Ecto neural progenitor cell (in vitro differentiated cells): ENCODE data around the gene LSM12.
"Not testable (repeated sequence)": the region's sequence is repeated elsewhere in the genome, so short reads cannot be mapped to it uniquely, and the experiment has no call there.

ENCODE experiments used
- DNase-seq: peaks from one replicate; pipeline ENCODE4 v3.0.0-alpha.2; 2018; ENCODE audit warnings: low spot score

Gene LSM12

DNA sequence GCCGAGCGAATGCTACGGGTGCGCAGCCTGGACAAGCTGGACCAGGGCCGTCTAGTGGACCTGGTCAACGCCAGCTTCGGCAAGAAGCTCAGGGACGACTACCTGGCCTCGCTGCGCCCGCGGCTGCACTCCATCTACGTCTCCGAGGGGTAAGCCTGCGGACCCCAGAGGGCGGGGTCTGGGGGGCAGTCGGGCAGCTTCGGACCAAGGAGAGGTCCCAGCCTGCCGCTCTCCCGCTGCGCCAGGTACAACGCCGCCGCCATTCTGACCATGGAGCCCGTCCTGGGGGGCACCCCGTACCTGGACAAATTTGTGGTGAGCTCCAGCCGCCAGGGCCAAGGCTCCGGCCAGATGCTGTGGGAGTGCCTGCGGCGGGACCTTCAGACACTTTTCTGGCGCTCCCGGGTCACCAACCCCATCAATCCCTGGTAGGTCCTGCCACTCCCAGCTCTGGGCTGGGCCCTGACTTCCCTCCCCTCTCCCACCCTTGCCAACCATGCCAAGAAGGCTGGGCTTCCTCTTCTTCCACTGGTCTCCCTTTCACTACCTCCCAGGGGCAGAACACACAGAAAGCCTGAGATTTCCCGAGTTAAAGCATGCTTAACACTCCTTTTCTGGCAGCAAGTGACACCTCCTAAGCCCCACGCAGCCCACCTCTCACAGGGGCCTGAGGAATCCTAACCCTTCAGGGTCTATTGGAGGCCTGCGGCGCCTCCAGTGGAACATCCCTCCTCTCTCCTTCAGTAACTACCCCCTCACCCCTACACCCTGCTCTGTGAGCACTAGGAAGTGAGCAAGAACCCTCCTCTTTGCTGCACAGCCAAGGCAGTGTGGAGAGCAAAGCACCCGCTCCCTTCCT is 58.9 kb downstream of the LSM12 start:
- no peak for DNase-seq

DNA sequence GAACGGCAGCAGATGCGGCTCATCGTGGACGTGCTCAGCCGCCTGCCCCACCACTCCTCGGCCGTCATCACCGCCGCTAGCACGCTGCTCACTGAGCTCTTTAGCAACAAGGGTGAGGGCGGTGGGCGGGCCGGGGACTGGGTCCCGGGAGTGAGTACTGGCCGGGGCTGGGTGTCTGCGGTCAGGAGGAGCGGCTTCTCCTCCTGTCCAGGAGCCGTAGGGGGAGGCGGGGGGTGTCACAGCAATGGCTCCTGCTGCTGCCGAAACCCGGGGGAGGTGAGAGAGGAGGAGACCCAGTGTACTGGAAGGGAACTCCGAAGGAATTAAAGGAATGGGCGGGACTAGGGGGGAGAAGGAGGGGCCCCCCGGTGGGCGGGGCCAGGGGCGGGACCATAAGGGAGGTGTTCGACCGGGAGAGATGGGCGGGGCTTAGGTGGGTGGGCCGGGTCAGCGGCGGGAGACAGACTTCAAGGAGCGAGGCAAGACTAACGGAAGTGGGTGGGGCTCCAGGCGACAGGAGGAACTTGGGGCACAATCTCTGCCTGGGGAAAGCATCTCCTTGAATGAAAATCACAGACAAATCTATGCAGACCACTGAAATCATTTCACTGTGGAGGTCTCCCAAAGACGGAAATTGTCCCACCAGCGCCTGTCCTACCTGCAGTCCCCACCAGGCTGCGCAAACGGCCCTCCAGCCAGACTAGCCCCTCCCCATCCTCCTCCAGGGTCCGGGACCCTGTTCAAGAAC is 59.7 kb downstream of the LSM12 start:
- peak; percentile 100 for DNase-seq

DNA sequence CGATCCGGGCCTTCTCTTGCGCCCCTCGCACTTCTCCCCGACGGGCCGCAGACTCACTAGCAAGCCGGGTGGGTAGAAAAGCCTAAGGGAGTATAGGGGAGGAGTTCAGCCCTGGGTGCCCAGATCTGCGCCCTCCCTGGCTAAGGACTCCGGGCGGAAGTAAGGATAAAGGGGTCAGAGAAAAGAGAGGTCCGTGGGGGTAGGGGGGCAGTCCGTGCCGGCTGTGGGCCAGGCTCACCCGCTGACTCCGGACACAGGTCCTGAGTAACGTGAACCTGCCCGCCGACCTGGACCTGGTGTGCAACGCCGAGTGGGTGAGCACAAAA is 60.2 kb downstream of the LSM12 start:
- no peak for DNase-seq

DNA sequence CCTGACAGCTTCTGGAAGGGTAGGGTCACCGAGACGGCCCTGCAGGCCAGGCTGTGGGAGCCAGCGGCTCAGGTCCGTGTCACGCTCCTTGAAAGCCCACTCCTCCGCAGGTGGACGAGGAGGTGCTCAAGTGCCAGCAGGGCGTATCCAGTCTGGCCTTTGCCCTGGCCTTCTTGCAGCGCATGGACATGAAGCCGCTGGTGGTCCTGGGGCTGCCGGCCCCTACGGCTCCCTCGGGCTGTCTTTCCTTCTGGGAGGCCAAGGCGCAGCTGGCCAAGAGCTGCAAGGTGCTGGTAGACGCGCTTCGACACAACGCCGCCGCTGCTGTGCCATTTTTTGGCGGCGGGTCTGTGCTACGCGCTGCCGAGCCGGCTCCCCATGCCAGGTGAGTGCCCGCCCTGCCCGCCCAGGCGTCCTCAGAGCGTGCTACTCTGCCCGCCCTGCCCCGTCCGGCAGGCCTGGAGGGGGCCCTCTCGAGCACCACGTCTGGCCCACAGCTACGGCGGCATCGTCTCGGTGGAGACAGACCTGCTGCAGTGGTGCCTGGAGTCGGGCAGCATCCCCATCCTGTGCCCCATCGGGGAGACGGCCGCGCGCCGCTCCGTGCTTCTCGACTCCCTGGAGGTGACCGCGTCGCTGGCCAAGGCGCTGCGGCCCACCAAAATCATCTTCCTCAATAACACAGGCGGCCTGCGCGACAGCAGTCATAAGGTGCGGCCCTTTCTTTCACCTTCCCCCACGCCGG is 60.8 kb downstream of the LSM12 start:
- peak; percentile 84 for DNase-seq

DNA sequence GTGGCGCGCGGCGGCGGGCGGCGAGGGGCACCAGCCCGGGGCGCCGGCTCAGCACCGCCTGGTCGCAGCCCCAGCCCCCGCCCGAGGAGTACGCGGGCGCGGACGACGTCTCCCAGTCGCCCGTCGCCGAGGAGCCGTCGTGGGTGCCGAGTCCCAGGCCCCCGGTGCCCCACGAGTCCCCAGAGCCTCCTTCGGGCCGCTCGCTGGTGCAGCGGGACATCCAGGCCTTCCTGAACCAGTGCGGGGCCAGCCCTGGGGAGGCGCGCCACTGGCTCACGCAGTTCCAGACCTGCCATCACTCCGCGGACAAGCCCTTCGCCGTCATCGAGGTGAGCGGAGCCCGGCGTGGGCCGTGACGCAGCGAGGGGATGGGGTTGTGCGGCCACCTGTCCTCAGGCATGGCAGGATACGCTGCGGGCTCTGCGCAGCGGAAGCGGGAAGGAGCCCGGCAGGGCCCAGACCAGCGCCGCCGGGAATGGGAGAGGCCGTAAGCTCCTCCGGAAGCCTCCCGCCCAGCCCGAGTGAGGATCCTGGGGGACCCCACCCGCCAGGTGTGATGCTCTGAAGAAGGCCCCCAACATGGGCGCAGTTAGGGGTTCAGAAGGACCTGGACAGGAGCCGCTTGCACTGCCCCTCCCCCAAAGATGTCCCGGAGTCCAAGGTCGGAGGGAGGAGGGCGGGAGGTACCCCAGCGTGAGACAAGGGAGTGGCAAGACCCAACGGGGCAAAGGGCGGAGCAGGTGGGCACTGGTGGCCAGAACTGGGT is 61.5 kb downstream of the LSM12 start:
- DNase-seq, result peak; percentile 73

DNA sequence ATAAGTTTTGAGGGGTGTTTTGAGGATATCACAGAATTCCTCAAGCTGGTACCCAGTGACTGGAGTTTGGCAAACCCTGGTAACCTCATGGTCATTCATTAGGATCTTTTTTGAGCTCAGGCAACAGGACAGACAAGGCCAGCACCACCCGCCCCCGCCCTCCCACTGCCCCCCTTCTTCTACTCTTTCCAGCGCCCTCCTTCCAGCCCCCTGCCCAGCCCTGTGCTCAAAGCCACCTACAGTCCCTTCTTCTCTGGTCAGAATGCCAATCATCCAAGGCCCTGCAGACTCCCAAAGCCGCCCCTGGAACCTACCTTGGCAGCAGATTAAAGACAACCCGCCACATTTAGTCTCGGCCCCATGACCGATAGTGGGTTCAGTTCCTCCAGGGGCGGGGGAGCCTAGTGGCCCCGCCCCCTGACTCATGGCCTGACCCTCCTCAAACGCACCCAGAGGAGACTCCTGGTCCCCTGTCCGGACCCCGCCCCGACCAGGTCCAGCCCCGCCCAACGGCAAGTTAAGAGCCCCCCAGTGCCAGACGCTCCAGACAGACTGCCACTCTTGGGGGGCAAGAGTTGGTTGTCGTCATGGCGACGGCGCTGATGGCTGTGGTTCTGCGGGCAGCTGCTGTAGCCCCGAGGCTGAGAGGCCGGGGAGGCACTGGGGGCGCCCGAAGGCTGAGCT is 62.3 kb downstream of the LSM12 start, which contains the start of gene NAGS:
NAGS (plus strand) TSS at position 546 of the 684 bp plus-strand sequence; CDS start at position 588, 42 bp downstream.
- DNase-seq, result peak; percentile 69

DNA sequence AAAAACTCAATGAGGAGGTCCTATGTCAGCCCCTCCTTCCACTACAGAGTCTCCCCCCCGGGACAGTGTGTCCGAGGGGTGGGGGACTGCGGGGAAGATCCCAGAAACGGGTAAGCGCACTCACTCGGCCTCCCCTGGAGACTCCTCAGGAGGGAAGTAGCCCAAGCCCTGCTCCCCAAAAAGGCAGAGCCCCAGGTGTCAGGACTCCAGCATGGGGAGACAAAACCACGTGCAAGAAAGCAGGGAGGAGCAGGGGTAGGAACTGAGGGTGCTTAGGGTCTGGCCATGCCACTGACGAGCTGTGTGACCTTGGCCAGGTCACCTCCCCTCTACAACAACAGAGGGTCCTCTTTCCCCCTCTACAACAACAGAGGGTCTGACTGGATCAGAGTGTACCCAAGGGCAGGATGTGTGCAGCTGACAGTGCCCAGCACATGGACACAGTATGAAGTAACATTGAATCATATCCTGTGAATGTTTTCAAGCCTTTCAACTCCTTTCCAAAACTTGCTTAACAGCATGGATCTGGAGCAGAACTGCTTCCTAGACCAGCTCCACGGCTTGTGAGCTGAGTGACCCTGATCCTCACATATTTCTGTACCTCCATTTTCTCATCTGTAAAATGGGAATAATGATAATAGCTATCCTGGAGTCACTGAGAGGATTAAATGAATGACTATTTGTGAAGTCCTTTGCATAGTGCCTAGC is 64.2 kb downstream of the LSM12 start:
- DNase-seq, result no peak

DNA sequence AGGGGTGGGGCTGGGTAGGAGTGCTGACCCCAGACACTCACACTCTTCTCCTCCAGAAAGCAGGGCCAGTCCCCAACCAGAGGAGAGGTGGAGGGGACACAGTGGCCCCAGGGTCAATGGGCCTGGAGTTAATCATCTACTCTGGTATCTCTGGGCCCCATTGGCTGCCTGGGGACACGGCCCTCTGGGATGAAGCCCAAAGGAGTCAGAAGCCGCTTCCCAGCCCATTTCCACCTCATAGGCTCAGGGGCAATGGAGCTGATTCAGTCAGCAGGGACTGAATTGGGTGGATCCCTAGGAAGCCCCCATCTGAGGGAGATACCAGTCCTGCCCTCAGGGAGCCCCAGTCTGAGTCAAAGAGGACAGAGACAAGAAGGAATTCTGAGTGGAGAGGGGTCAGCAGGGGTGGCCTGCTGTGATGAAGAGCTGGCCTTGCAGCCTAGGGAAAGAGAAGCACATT is 65.0 kb downstream of the LSM12 start:
- no peak for DNase-seq

DNA sequence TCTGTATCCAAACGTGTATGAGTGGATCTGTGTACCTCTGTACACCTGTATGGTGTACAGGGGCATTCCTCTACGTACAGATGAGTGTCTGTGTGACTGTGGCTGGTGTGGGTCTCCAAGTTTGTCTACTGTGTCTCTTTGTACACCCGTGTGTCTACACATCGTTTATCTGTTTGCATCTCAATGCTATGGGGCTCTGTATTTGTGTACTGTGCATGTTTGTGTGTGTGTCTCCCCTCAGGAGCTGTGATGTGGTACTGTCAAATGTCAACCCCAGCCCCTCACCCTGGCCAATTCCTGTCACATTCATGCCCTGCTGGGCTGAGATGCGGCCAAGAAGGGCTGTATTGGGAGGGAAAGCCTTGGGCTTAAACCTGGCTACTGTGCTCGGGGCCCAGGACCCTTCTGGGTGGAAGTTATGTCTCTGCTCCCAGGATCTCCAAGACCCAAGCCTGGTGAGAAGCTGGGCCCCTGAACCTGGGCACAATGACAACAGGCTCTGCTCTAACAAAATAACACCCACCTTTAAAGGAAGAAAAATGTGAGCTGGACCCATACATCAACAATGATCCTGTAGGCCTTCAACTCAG is 65.5 kb downstream of the LSM12 start:
- DNase-seq, result no peak

DNA sequence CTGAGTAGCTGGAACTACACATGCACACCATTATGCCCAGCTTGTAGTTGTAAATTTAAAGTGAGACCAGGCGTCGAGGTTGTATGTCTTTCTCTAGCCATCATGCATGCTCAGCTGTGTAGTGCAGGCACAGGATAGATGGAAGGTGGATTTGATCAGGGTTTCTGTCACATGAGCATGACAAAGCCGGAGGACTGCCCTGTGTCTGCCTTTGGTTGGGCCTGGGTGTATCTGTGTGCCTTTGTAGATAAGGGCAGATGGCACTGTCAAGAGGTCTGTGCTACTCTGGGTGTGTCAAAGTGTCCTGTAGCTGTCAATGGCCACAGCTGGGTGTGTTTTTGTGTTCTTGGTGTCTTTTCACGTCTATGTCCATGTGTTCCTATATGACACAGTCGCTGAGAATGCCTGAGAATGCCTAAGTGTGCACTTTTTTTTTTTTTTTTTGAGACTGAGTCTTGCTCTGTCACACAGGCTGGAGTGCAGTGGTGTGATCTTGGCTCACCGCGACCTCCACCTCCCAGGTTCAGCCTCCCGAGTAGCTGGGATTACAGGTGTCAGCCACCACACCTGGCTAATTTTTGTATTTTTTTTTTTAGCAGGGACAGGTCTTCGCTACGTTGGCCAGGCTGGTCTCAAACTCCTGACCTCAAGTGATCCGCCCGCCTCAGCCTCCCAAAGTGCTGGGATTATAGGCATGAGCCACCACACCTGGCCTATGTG is 66.2 kb downstream of the LSM12 start:
- no peak for DNase-seq

DNA sequence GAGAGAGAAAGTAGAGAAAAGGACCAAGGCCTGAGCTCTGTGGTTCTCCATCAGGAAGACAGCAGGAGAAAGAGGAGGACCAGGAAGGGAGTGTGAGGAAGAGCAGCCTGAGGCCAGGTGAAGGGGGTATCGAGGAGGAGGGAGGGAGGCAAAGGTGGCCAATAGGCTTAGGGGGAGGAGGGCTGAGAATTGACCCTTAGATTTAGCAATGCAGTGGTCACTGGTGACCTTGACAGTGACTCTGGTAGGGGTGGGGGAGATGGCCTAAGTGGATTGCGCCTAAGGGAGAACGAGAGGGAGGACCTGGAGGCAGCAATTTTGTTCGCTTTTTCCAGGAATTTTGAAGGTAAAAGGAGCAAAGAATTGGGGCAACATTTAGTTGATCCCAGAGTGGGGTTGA is 67.4 kb downstream of the LSM12 start:
- no peak for DNase-seq

DNA sequence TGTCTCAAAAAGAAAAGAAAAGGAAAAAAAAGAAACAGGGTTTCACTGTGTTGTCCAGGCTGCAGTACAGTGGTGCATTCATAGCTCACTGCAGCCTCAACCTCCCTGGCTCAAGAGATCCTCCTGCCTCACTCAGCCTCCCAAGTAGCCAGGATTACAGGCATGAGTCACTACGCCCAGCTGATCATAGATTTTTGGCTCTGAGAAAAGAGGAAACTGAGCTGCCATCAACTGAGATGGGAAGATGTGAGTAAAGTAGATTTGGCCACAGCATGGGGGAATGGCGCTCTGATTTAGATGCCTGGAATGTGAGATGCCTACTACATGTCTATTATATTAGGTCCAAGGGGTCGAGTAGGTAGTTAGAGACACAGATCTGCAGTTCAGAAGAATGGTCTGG is 67.9 kb downstream of the LSM12 start:
- no peak for DNase-seq

DNA sequence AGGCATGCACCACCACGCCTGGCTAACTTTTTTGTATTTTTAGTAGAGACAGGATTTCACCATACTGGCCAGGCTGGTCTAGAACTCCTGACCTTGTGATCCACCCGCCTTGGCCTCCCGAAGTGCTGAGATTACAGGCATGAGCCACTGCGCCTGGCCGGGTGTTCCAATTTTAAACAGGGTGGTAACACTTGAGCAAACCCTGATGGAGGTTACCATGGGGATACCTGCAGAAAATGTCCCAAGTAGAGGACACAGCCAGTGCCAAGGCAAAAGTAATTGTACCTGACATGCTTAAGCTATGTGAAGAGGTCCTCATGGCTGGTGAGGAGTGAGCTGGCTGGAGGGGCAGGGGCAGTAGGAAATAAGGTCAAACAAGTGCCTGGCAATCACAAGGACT is 69.3 kb downstream of the LSM12 start:
- not testable (repeated sequence) for DNase-seq

DNA sequence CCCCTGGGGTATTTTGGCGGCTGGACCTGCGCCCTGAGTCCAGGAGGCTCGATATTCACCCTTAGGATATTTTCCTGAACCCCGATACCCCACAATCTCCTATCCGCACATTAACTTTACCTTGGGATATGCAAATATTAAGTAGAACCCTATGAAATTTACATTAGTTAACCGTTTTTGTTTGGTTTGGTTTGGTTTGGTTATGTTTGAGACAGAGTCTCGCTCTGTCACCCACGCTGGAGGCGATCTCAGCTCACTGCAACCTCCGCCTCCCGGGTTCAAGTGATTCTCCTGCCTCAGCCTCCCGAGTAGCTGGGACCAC is 71.4 kb downstream of the LSM12 start:
- DNase-seq, result no peak

DNA sequence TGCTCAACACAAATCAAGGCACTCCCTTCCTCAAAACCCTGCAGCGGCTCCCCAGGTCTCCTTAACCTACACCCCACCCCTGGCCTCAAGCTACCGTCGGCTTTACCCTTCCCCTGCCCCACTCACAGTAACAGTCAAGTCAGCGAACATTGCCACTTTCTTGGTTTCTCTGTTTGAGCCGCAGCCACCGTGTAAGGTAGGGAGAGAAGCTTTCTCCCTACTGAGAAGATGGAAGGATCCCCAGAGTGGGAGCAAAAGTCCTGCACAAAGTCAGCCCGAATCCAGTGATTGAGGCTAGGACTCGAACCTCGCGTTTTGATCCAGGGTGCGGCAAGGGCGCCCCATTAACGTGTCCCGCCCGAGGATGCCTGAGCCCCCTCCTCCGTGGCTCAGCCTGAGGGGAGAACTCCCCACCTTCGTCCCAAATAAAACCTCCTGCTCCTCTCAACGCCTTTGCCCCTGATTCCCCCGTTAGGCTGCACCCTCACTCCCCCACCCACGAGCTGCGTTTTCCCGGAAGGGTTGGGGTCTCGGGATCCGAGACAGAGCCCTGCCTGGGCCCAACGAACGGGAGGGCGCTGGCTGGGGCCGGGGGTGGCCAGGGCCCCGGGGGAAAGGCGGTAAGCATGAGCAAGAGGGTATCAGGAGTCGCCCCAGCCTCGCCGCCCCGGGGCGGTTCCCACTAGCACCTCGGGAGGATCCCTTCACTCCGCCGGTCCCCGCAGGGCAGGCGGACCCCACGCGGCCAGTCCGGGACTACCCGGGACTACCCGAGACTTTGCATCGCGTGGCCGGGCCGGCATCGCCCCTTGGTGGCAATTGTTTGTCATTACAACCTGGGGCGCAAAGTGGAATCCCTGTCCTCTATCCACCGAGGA is 72.0 kb downstream of the LSM12 start:
- peak; percentile 94 for DNase-seq

DNA sequence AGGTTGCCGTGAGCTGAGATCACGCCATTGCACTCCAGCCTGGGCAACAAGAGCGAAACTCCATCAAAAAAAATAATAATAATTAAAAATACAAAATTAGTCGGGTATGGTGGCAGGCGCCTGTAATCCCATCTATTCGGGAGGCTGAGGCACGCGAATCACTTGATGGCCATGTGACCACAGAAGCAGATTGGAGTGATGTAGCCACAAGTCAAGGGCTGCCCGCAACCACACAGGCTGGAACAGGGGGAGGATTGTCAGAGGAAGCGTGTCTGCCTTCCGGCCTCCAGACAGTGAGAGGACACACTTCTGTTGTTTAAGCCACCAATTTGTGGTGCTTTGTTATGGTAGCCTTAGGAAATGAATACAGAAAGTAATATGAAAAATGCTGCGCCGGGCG is 73.8 kb downstream of the LSM12 start:
- DNase-seq, result no peak

DNA sequence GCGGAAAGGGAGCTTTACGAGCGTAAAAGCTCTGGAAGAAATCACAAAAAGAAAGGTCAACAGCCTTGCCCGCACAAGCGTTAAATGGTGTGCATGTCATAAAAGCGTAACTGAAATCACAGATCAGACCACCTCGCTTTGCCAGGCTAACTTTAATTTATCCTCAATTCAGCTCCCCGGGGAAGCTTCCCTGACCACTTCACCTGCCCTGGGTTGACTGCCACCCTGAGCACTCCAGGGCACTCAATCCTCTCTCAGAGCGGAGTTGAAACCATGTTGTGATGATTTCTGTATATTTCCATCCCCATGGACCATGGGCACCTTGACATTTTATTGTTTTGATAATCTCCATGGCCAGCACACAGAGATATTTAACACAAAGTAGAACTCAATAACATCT is 78.2 kb downstream of the LSM12 start:
- no peak for DNase-seq

DNA sequence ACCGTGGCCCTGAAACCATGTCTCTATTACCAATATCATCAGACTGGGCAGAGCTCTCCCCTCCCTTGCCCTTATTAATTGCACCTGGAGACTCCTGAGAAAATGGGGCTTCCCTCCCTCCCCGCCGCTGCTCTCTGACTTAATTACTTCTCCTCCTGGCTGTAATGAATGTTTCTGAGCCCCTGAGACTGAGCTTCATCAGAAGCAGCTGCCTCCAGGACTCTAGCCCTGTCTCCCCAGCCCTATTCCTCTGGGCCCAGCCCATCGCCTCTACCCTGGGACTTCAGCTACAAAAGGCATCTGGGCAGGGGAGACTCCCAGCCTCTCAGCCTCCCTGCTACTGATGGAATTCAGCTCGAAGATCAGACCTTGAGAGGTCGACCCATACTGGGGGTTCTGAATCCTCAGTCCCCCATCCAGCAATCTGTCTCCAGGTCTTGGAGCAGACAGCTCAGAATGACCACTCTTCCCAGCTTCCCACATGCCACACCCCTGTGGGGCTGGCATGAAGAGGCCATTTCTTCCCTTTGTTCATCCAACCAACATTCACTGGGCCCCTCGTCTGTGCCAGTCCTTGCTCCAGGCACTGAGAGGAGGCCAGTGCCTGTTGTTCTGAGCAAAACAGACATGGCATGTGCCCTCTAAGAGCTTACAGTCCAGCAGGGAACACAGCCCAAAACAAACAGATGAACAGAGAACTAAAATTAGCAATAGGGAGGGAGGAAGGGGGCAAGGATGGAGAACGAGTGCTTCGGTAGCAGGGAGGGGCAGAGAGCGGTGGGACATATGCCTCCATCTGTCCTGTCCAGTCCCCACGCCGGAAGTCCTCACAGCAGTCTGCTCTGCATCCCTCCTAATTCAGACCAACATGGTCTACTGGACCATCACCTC is 79.1 kb downstream of the LSM12 start:
- DNase-seq, result no peak
